HG02981 (cell line): Measurements from ENCODE around the gene STT3B.
"Not testable (repeated sequence)": the region's sequence is repeated elsewhere in the genome, so short reads cannot be mapped to it uniquely, and the experiment has no call there.

Experiments
- ATAC-seq: cut with Tn5 transposase; IDR thresholded peaks from one replicate; pipeline ENCODE4 v1.9.1; 2021; ENCODE audit warnings: mild to moderate bottlenecking, moderate library complexity; ENCODE audit not compliant: unreplicated experiment

Gene STT3B

DNA sequence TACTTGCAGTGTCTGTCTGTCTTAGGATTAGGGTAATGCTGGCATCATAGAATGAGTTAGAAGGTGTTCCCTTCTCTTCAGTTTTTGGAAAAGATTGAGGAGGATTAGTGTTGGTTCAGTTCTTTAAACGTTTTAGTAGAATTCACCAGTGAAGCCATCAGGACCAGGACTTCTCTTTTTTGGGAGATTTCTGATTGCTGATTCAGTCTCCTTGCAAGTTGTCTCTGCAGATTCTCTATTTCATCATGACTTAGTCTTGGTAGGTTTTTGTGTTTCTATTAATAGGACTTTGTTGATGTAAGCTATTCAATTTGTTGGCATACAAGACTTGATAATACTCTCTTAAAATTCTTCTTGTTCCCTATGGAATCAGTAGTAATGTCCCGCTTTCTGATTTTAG is 48.9 kb downstream of the STT3B start:
- ATAC-seq, result no peak

DNA sequence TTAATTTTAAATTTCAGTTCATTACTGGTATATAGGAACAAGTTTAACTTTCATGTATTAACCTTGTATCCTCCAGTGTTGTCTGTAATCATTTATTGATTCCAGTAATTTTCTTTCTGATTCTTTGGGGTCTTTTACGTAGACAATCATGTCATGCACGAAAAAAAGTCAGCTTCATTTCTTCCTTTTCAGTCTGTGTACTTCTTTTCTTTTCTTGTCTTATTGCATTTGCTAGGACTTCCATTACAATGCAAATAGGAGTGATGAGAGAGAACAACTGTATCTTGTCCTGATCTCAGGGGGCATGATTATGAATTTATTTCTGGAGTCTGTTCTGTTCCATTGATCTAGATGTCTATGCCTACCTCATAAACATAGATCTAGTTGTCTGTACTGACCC is 56.5 kb downstream of the STT3B start:
- ATAC-seq, result no peak

DNA sequence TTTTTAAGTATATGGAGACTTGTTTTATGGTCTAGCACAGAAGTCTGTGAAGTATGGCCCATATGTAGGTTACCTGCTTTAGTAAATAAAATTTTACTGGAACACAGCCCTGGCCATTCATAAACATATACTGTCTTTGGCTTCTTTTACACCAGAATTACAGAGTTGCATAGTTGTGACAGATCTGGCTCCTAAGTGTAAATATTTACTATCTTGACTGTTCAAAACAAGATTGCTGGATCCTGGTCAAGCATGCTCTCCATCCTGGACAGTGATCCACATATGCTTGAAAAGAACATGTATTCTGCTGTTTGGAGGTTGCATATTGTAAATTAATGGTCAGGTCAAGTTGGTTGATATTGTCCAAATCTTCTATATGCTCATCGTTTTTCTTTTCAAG is 57.9 kb downstream of the STT3B start:
- no peak for ATAC-seq

DNA sequence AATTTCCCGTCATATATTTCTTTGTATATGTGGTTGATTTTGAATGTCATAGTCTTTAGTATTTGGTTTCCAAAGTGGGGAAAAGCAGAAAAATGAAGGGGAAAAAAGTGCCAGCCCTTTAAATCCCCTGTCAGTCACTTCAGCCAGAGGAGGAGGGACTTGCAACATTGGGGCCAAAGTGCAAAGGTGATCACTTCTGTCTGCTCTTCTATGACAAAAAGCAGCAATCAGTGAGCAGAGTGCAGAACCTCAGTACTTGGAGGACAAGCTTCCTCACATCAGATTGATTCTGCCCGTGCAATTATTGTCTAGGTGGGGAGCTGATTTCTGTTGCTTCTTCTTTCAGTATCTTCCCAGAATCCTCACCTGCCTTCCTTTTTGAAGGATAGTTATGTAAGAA is 60.0 kb downstream of the STT3B start:
- ATAC-seq, result no peak

DNA sequence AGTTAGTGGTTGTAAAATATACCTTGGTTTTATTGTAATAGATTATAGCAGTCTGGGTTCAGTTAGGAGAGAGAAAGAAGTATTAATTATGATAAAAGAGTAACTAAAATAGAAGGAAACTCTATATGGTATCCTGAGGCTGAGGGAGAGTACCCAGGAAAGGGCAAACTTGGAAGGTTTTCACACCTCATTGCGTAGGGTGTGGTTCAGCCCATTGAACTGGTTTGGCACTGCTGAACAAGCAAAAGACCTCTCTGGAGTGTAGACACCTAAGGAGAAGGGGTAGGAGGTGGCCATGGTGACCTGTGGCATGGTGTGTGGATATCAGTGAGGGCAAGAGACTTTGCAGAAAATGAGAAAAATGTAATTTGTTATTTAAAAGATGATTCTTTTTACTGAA is 63.5 kb downstream of the STT3B start:
- no peak for ATAC-seq

DNA sequence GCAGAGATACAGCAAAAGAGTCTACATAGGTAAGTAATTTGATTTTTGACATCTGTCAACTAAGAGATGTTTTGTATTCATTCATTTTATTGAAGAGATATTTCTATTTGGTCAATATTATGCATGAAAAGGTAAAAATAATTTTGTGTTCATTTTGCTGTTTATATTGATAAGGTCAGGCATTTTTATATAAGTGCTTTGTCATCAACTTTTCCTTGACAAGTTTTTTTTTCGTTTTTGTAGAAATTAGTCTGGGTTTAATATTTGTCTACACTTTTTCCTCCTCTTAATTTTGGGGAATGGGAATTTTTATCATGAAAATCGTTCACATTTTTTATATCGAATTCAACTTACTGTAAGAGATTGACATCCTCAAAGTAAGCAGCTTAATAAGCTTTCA is 67.7 kb downstream of the STT3B start:
- ATAC-seq, result no peak

DNA sequence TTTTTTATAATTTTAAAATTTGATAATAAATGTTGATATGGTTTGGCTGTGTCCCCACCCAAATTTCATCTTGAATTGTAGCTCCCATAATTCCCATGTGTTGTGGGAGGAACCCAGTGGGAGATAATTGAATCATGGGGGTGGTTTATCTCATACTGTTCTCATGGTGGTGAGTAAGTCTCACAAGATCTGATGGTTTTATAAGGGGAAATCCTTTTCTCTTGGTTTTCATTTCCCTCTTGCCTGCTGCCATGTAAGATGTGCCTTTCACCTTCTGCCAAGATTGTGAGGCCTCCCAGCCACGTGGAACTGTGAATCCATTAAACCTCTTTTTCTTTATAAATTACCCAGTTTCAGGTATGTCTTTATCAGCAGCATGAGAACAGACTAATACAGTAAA is 72.6 kb downstream of the STT3B start:
- not testable (repeated sequence) for ATAC-seq

DNA sequence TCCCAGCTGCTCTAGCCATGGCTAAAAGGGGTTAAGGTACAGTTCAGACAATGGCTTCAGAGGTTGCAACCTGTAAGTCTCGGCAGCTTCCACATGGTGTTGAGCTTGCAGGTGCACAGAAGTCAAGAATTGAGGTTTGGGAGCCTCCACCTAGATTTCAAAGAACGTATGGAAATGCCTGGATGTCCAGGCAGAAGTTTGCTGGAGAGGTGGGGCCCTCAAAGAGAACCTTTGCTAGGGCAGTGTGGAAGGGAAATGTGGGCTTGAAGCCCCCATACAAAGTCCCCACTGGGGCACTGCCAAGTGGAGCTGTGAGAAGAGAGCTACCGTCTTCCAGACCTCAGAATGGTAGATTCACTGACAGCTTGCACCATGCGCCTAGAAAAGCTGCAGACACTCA is 73.7 kb downstream of the STT3B start:
- ATAC-seq, result no peak

DNA sequence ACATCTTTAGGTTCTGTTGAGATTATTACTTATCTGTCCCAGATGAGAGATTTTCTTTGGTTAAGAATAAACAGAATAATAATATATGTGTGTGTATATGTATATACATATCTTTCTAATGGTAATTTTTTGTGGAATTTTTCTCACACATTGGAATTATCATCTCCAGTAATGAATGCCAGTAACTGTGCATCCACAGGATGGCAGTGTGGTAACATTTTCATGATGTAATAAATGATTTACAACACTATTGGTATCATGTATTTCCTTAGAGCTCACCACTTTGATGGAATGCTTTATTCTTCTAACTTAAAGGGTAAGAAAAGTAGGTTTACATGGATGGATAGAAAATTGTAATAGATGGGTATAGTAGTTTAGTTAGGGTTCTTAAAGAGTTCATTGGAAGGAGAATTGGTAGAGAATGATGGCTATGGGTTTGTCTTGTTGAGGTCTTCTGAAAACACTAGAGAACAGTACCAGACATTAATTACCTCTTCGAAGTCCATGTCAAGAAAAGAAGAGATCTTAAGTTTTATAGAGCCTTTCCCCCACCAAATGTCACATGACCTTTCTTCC is 78.1 kb downstream of the STT3B start:
- ATAC-seq, result no peak

DNA sequence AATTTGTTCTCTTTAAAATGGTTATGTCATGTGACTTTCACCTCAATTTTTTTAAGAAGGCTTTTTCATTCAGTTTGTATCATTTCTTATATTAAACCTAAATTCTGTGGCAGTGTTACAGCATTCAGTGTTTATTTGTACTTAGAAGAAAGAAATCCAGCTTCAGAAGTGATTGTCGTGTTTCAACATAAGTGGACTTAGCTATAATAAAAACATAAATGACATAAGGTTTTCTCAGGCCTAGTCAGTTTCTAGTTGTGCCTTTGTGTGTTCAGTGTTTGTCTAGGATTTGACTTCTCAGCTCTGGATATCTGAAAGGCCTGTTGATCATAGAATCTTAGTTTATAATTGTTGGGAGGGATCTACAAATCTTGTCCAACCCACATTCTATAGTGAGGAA is 80.5 kb downstream of the STT3B start:
- ATAC-seq, result no peak

DNA sequence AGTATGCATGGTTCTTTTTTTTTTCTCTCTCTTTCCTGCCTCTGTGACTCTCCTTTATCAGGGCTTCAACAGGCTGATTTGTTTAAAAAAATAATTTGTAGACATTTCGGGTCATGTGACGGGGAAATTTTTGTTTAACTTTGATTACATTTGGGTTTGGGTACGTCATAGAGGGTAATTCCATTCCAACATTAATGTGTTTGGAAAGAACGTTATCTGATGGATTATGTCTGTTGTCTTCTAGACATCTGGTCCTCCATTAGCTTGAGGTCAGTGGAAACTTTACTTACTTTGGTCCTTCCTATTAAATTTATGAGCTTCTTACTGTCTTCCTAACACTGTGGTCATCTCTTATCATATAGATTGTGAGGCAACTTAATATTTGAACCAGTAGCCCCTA is 80.9 kb downstream of the STT3B start:
- ATAC-seq, result no peak

DNA sequence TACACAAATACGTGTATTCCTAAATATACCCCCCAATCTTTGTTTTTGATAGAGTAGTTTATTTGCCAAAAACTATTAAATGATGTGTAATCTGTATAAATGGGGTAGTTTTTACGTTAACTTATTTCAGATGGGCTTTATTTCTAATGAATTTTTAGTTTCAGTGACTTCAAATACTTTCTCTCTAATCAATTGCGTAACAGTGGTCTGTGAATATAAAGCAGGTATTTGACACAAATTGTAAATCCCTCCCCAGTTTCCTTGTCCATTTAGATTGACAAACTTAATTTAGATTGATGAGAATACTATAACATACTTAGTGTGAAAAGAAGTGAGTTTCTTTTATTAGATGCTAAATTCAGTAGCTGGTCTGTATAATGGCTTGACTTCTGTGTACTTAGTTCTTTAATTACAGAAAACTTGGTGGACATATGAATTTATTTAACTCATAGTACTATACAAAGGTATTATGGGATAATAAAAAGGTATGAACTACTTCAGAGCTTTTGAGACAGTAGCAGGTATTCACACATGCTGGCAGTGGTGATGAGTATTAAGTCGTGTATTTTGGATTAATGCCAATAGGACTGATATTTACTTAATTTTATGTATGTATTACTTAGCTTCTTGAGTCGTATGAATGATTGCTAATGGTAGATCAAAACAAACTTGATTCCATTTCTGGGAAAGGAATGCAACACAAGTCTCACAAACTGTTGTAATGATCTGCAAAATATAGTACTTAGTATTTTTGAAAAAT is 81.6 kb downstream of the STT3B start:
- ATAC-seq, result no peak

DNA sequence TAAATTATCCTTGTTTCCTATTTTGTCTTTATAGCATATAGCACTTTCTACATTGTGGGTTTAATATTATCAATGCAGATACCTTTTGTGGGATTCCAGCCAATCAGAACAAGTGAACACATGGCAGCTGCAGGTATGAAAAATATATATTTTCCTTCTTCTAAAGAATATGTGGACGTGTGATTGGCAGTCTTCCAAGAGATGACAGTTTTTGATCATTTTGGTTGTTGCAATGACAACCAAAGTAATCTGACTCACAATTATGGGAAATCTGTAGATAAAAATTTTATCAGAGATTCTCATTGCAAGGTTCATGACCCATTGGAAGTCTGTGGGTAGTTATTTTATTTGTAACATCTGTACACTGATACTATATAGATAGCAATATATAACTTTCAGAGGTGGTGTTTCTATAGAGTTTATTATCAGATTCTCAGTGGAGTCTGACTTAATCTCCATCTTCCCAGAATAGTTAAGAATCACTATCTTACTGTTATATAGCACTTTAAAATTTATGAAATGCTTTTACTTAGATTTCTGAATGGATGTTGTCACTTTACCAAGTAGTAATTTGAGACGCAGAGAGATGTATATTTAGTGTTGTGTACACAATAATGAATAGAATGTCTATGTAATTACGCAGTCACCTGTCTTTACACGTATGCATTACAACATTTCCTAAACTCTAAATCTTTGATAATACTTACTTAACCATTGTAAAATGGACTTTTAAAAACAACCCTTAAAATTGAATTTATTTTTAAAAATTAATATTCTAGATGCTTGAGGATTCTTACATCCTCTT is 82.5 kb downstream of the STT3B start:
- no peak for ATAC-seq

DNA sequence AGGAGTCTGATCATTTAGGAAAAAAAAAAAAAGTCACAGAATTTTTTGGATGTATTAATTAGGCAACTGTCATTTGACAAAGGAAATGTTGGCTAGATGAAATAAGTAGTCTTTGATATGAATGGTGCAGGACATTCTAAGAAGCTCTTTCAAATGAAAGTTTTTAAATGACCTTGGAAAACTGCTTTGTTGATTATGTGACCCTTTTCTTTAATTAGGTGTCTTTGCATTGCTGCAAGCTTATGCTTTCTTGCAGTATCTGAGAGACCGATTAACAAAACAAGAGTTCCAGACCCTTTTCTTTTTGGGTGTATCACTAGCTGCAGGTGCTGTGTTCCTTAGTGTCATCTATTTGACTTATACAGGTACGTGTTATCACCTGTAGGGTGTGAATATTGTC is 84.0 kb downstream of the STT3B start:
- no peak for ATAC-seq

DNA sequence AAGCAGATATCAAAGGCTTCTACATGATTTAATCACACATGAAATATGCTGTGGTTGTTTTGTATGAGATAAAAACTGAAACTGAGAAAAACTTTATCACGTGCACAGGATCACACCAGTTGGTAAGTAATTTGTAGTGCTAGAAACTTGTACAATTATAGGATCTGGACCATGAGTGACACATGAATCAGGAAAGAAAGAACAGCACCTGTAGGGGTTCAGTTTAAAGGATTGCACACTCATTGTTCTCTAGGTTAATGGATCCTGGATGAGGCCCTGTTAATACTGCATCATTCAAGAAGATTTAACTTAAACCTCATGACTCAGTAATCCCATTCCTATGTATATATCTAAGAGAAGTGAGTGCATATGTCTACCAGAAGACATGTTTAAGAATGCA is 87.9 kb downstream of the STT3B start:
- peak; percentile 49 for ATAC-seq

DNA sequence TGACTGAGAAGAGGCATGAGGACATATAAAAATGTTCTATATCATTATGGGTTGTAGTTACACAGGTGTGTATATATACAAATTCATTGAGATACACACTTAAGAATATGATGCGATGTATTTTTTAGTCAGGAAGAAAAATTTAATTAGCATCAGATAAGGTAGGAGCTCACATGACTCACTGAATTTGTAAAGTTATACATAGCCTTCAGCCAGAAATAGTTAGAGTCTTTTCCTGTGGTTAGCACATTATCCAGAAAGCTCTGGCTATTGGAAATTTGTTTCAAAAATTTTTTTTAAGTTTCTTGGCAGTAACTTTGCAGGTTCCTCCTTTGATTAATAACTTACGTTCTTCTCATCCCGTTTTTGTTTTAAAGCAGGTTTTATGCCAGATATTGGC is 88.6 kb downstream of the STT3B start:
- no peak for ATAC-seq

DNA sequence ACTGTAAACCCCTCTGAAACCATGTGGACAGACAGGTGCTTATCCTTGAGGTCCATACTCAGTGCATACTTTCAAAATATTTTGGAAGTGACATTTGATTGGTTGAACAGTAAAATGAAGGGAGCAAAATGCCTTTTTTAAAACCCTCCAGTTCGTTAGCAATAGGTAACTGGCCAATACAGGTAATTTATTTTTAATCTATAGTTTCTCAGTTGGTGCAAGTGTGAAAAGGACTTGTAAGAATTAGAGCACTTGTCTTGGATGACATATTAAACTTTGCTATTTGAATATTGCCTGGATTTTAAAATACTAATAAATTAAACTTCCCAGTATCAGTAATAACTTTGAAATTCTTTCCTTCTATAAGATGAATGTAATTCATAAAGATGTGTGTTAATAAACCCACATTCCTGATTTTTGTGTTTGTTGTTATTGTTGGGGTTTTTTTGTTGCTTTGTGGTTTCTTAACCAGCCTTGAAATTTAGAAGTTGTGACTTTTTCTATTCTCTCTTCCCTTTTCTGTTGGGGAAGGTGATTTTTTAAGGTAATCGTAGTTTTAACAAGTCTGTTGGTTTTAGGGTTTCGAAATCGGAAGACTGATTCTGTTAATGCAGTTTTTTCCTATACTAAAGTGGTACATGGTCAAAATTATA is 90.0 kb downstream of the STT3B start:
- no peak for ATAC-seq

DNA sequence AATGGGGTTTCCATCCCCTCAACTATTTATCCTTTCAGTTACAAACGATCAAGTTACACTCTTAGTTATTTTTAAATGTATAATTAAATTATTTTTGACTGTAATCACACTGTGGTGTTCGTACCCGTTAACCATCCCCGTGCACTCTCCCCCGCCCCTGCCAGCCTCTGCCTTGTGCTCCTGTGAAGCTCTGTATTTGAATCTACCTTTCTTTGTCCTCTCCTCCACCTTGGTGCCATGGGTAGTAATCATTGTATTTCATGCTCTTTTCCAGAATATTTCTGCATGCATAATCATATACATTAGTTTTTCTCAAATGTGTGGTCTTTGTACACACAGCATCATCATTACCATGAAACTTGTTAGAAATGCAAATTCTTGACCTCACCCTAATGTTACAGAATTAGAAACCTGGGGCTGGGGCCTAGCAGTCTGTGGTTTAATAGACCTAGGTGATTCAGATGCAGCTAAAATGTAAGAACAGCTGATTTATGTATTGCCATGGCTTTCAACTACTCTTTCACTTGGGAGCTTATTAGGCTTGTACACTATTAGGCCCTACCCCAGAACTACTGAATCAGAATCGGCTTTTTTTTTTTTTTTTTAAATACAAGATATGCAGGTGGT is 91.5 kb downstream of the STT3B start:
- peak; percentile 41 for ATAC-seq

DNA sequence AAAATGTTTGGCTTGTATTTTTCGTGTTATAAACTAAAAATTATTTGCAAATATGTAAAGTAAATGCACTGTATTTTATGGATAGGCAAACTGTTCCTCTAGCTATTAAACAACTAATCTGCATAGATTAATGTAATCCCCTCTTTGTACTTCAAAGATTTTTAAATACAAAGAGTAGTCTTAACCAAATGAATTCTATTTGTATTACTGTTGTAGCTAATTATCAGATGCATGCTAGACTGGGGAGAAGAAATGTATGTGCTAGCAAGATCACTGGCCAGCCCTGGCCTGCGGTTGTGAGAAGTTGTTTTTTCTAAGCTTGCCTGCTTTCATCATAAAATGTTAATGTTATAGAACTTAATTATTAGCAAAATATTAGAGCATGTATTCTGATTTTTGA is 92.6 kb downstream of the STT3B start:
- ATAC-seq, result no peak

DNA sequence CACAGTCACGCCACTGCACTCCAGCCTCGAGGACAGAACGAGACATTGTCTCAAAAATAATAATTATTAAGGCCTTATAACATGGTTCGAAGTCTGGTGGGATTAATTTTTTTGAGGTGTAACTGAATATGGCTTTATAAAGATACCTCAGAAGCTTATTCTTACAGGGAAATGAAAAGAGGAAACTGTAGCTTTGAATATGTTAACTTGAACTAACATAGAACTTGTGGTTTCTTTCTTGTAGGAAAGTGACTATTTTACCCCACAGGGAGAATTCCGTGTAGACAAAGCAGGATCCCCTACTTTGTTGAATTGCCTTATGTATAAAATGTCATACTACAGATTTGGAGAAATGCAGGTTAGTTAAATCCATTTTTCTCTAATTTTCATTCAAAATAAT is 96.3 kb downstream of the STT3B start:
- no peak for ATAC-seq

DNA sequence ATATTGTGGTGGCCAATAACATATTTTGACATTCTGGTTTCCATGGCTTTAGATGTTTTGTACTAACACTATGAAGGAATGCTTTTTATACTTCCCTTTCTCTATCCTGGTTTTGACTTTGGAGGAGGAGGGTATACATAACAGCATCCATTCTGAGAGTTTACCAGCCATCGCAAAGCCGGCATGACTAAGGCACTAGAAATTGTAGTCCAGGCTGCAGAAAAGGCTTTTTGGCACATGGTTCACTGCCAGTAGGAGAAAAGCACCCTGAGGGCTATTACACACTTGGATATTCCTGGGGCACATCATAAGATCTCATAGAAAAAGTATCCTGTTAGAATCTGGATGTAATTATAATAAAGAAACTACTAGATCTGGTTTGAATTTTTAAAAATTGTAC is 101.8 kb downstream of the STT3B start:
- ATAC-seq, result no peak
